ENCODE data around the gene RGS9. TPM values are rescaled to one million over a fixed set of nuclear protein-coding genes. Genes with fewer than 3 reads are reported as not detected.

The RGS9 gene
- total RNA-seq, 4 donors from 2014 or later: 1.1 to 8.5 (median 3.6) TPM

- Histone ChIP-seq H3K27ac (no peak overlapping the region), H3K9me3 (no peaks in the 10 kb centered on the region), H3K36me3 (no peaks in the 10 kb centered on the region), H3K4me3 (no peak overlapping the region), H3K27me3 (no peaks in the 10 kb centered on the region), H3K4me1 (no peaks in the 10 kb centered on the region)
- no peak for DNase-seq (ENCODE audit: low spot score in 2 of 2)
- 60% methylated on average over 2 of the region's 2 CpGs for WGBS
- no peak for TF ChIP-seq POLR2A (IDR thresholded peaks at IDR 0.05)
- TF ChIP-seq POLR2AphosphoS5 (IDR thresholded peaks at IDR 0.05): no peak
- no peak for TF ChIP-seq EP300 (IDR thresholded peaks at IDR 0.05)
- TF ChIP-seq CTCF (IDR thresholded peaks at IDR 0.05): no peak
Measured at GRCh38 chr17:65158622-65159021, 21.5 kb downstream of the RGS9 start.

DNA sequence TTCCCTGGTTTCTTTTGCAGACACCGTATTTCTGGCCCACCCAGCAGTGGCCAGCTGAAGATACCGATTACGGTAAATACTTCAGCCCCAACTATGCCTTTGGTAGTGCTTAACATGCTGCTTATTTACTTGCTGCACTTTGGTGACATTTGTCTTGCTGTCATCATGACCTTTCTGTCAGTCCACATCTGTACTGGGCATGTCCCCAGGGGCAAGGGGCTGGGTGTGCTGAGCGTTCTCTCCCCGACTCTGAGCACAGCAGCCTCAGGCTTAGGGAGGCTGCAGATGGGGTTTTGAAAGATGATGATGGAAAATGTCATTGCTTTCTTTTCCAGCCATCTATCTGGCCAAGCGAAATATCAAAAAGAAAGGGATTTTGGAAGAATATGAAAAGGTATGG is 23.3 kb downstream of the RGS9 start:
- Histone ChIP-seq H3K27me3 (no peaks in the 10 kb centered on the region), H3K36me3 (no peaks in the 10 kb centered on the region), H3K4me1 (no peaks in the 10 kb centered on the region), H3K4me3 (no peak overlapping the region), H3K9me3 (no peaks in the 10 kb centered on the region), H3K27ac (no peak overlapping the region)
- 71% methylated on average over 6 of the region's 6 CpGs for WGBS
- DNase-seq (ENCODE audit: low spot score in 2 of 2): no peak
- TF ChIP-seq CTCF (IDR thresholded peaks at IDR 0.05) (no peak), EP300 (IDR thresholded peaks at IDR 0.05) (no peak), POLR2A (IDR thresholded peaks at IDR 0.05) (no peak), POLR2AphosphoS5 (IDR thresholded peaks at IDR 0.05) (no peak)

- Histone ChIP-seq H3K9me3 (no peaks in the 10 kb centered on the region), H3K4me1 (no peaks in the 10 kb centered on the region), H3K27me3 (no peaks in the 10 kb centered on the region), H3K4me3 (no peak overlapping the region), H3K27ac (peak overlapping the region; percentile 7), H3K36me3 (no peaks in the 10 kb centered on the region)
- no peak for DNase-seq (ENCODE audit: low spot score in 2 of 2)
- WGBS: 32% methylated on average over 4 of the region's 5 CpGs
- TF ChIP-seq POLR2A (IDR thresholded peaks at IDR 0.05): no peak
- TF ChIP-seq CTCF (IDR thresholded peaks at IDR 0.05): no peak
- TF ChIP-seq POLR2AphosphoS5 (IDR thresholded peaks at IDR 0.05): no peak
- TF ChIP-seq EP300 (IDR thresholded peaks at IDR 0.05): no peak
Measured at GRCh38 chr17:65163990-65164495, 26.9 kb downstream of the RGS9 start.

GRCh38 chr17:65166787-65167186 is 29.6 kb downstream of the RGS9 start:
- no peak for DNase-seq (ENCODE audit: low spot score in 2 of 2)
- WGBS: 83% methylated on average over 16 of the region's 16 CpGs

DNA sequence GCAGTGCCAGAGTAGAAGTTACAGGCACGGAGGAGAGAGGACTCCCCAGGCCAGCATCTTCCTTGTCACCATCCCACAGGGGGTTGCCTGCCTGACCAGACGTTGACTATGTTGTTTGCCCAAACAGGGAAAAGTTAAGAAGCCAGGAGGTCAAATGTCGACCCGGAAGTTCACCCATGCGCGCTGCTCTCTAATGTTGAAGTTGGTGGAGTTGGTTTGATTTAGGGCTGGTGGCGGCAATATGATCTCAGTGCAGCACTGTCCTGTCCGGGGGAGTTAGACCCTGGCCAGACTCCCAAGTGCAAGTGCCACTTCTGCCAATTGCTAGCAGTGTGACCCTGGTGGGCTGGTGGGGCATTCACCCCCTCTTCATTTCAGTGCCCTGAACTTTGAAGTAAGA is 30.4 kb downstream of the RGS9 start:
- H3K36me3 ChIP-seq: no peaks in the 10 kb centered on the region
- WGBS: 87% methylated on average over 8 of the region's 8 CpGs
- H3K4me3 ChIP-seq: no peak overlapping the region
- no peaks in the 10 kb centered on the region for H3K4me1 ChIP-seq
- TF ChIP-seq POLR2AphosphoS5 (IDR thresholded peaks at IDR 0.05) (no peak), CTCF (IDR thresholded peaks at IDR 0.05) (no peak), EP300 (IDR thresholded peaks at IDR 0.05) (no peak), POLR2A (IDR thresholded peaks at IDR 0.05) (no peak)
- DNase-seq (ENCODE audit: low spot score in 2 of 2): no peak
- H3K9me3 ChIP-seq: no peaks in the 10 kb centered on the region
- H3K27me3 ChIP-seq: no peaks in the 10 kb centered on the region
- H3K27ac ChIP-seq: no peak overlapping the region

More at GRCh38 chr17:65166787-65167186, 29.6 kb downstream of the RGS9 start:
- H3K27me3 ChIP-seq: no peaks in the 10 kb centered on the region
- TF ChIP-seq EP300 (IDR thresholded peaks at IDR 0.05) (no peak), POLR2A (IDR thresholded peaks at IDR 0.05) (no peak), CTCF (IDR thresholded peaks at IDR 0.05) (no peak), POLR2AphosphoS5 (IDR thresholded peaks at IDR 0.05) (no peak)
- H3K4me3 ChIP-seq: no peak overlapping the region
- no peaks in the 10 kb centered on the region for H3K4me1 ChIP-seq
- no peaks in the 10 kb centered on the region for H3K36me3 ChIP-seq
- H3K27ac ChIP-seq: no peak overlapping the region
- no peaks in the 10 kb centered on the region for H3K9me3 ChIP-seq
